CD8-positive, alpha-beta memory T cell (primary cell): ENCODE measurements around the gene BOLA2. TPM values are rescaled to one million over a fixed set of nuclear protein-coding genes. Genes with fewer than 3 reads are reported as not detected.
"Not testable (repeated sequence)": the region's sequence is repeated elsewhere in the genome, so short reads cannot be mapped to it uniquely, and the experiment has no call there.

Source experiments
- CTCF ChIA-PET: fragments of 350-600 bp; sonication (Branson Sonifier 250); formaldehyde crosslinking; loops from one replicate; lab custom pipeline; 2021; ENCODE audit warnings: antibody characterized with exemption; lab: Charles Lee
- POLR2A ChIA-PET: fragments of 350-600 bp; sonication (Branson Sonifier 250); formaldehyde crosslinking; loops from one replicate; lab custom pipeline; 2021; ENCODE audit warnings: antibody characterized with exemption; lab: Charles Lee
- DNase-seq, 5 donors: peaks; one replicate each; pipeline versions ENCODE4 v3.0.0 to v3.0.0-alpha.2; 2020 to 2022; ENCODE audit warnings: mixed read lengths in 1 of 5
- H3K27ac ChIP-seq: one replicate; pipeline ENCODE4 v1.7.0; 2013; ENCODE audit warnings: low read depth, mild to moderate bottlenecking, low read length, moderate library complexity
- H3K27me3 ChIP-seq: 2 replicates; pipeline ENCODE4 v1.7.0; 2013; ENCODE audit warnings: low read length, mild to moderate bottlenecking; ENCODE audit not compliant: insufficient read depth, poor library complexity, severe bottlenecking
- H3K36me3 ChIP-seq: 2 replicates; pipeline ENCODE4 v1.7.0; 2013; ENCODE audit warnings: mild to moderate bottlenecking, low read length, moderate library complexity; ENCODE audit not compliant: insufficient read depth
- H3K4me1 ChIP-seq: 2 replicates; pipeline ENCODE4 v1.7.0; 2013; ENCODE audit warnings: mild to moderate bottlenecking, low read length, moderate library complexity; ENCODE audit not compliant: insufficient read depth
- H3K4me3 ChIP-seq: 2 replicates; pipeline ENCODE4 v1.7.0; 2013; ENCODE audit warnings: mild to moderate bottlenecking, low read length
- H3K9me3 ChIP-seq: 2 replicates; pipeline ENCODE4 v1.7.0; 2013; ENCODE audit warnings: mild to moderate bottlenecking, low read length
- H3K27ac Mint-ChIP-seq, 8 donors: one replicate each; pipeline ENCODE4 v1.8.0; 2020 to 2021; ENCODE audit warnings: mixed read lengths in 8 of 8, mild to moderate bottlenecking in 6 of 8, inconsistent platforms in 3 of 8, moderate library complexity in 3 of 8
- H3K27me3 Mint-ChIP-seq, 2 donors: one replicate each; pipeline ENCODE4 v1.8.0; 2020 to 2021; ENCODE audit warnings: mixed read lengths in 2 of 2, mild to moderate bottlenecking in 1 of 2, moderate library complexity in 1 of 2
- H3K36me3 Mint-ChIP-seq, 3 donors: one replicate each; pipeline ENCODE4 v1.8.0; 2020 to 2021; ENCODE audit warnings: mixed read lengths in 3 of 3, inconsistent platforms in 1 of 3, mild to moderate bottlenecking in 1 of 3
- H3K4me1 Mint-ChIP-seq, 3 donors: one replicate each; pipeline ENCODE4 v1.8.0; 2020 to 2021; ENCODE audit warnings: mixed read lengths in 3 of 3, inconsistent platforms in 1 of 3, mild to moderate bottlenecking in 1 of 3
- H3K4me3 Mint-ChIP-seq, 7 donors: one replicate each; pipeline ENCODE4 v1.8.0; 2020 to 2021; ENCODE audit warnings: mixed read lengths in 7 of 7, mild to moderate bottlenecking in 6 of 7, moderate library complexity in 4 of 7, inconsistent platforms in 2 of 7
- H3K9me3 Mint-ChIP-seq, 5 donors: one replicate each; pipeline ENCODE4 v1.8.0; 2020 to 2022; ENCODE audit warnings: mixed read lengths in 5 of 5, mild to moderate bottlenecking in 3 of 5, moderate library complexity in 2 of 5, inconsistent platforms in 1 of 5
- polyA plus RNA-seq: library from polyadenylated mRNA; unstranded; fragments of 300-500 nt; fragmentation: Illumina TruSeq; gene quantifications from one replicate; pipeline ENCODE4 v1.2.3, GENCODE V29; 2021
- total RNA-seq, 2 experiments: library from RNA; stranded (reverse); gene quantifications; one replicate each; pipeline ENCODE4 v1.2.3, GENCODE V29; 2021

BOLA2 gene
- total RNA-seq (10 to 100 TPM; 10.5 to 15.6 TPM), polyA plus RNA-seq (32.3 TPM)

DNA sequence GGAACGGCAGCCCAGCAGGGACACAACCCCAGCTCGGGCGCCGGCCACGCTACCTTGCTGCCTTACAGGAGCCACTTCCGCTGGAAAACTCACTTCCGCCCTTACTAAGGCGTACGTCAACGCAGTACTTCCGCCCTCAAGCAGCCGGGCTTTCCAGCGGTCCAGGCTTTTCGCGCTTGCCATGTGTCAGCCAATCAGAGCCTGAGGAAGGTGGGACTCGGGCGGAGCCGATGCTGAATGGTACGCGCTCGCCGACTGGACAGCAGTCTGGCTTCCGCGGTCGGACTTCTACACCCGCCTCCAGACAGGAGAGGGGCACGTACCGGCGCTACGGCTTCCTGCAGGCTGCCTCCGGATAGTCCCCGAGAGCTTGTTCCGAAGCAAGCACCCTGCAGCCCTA lies at the start of gene BOLA2, which contains the start of gene SLX1B:
BOLA2 (minus strand) TSS at position 83 of the 400 bp plus-strand sequence. CDS start 98 bp downstream, outside the sequence.
SLX1B (plus strand) TSS at position 265 of the 400 bp plus-strand sequence.
- H3K4me3 Mint-ChIP-seq, H3K27ac Mint-ChIP-seq, H3K4me1 ChIP-seq, H3K27me3 Mint-ChIP-seq, H3K4me3 ChIP-seq, H3K27ac ChIP-seq, DNase-seq, CTCF ChIA-PET, H3K9me3 Mint-ChIP-seq, H3K36me3 Mint-ChIP-seq, H3K36me3 ChIP-seq, H3K27me3 ChIP-seq, POLR2A ChIA-PET, H3K4me1 Mint-ChIP-seq, H3K9me3 ChIP-seq: not testable (repeated sequence)

DNA sequence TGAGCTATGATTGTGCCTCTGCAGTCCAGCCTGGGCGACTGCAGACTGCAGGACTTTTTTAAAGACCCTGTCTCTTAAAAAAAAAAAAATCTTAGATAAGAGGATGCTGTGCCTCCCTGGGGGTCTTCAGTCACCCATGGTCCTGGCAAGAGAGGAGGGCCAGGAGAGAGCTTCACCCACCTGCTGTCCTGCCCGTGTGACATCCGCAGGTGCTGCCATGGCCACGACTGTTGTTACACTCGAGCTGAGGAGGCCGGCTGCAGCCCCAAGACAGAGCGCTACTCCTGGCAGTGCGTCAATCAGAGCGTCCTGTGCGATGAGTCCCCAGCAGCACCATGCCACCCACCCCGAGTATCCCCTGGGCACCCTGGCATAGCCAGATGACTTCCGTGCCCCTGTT lies 28.1 kb upstream of the BOLA2 start:
- DNase-seq: peak in 1 of 5 donors; percentile 17
- H3K4me3 ChIP-seq, H3K9me3 Mint-ChIP-seq, H3K9me3 ChIP-seq, H3K27me3 ChIP-seq, H3K4me1 ChIP-seq, H3K36me3 Mint-ChIP-seq, H3K27me3 Mint-ChIP-seq, H3K27ac ChIP-seq, H3K4me1 Mint-ChIP-seq, H3K27ac Mint-ChIP-seq, H3K4me3 Mint-ChIP-seq, H3K36me3 ChIP-seq, POLR2A ChIA-PET, CTCF ChIA-PET: not testable (repeated sequence)

DNA sequence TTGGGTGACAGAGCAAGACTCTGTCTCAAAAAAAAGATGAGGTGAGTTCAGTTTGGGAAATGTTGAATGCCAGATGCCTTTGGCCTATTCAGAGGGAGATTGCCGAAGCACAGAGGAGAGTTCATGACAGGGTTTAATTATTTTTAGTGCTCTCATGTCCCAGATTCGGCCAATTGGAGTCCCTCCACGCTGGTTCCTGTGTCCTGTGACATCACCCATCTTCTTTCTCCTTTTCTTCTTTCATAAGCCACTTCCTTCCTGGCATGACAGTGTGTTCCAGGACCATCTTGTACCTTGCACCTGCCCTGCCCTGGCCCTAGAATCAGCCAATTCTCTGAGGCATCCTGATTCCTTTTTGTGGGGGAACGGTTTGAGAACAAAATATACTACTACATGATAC lies 17.9 kb upstream of the BOLA2 start:
- H3K27ac Mint-ChIP-seq, H3K36me3 Mint-ChIP-seq, H3K27me3 Mint-ChIP-seq, POLR2A ChIA-PET, H3K36me3 ChIP-seq, CTCF ChIA-PET, H3K9me3 ChIP-seq, H3K27me3 ChIP-seq, H3K4me1 Mint-ChIP-seq, H3K9me3 Mint-ChIP-seq, H3K4me1 ChIP-seq, H3K27ac ChIP-seq, DNase-seq, H3K4me3 ChIP-seq, H3K4me3 Mint-ChIP-seq: not testable (repeated sequence)

DNA sequence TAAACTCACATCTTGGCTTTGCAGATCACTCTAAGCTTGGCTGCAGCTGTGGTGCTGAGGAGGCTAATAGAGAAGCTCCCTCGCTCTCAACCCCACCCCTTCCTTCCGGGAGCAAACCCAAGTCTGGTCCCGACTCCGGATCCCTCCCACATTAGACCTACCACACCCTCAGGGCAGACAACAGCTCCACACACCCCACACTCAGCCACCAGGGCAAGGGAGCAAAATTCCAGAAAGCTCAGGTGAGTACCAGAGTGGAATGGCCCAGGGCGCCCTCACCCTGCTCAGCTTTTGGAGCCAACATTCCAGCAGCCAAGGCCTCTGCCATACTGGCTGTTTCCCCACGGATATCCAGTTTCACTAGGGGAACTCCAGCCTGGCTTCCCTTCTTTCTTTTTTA lies 15.5 kb upstream of the BOLA2 start:
- H3K4me3 ChIP-seq, POLR2A ChIA-PET, H3K27me3 ChIP-seq, H3K27me3 Mint-ChIP-seq, H3K36me3 Mint-ChIP-seq, H3K27ac ChIP-seq, H3K9me3 ChIP-seq, H3K9me3 Mint-ChIP-seq, H3K4me1 Mint-ChIP-seq, CTCF ChIA-PET, H3K4me1 ChIP-seq, H3K36me3 ChIP-seq: not testable (repeated sequence)
- peak; percentile 0 to 62 (median 27) for DNase-seq
- Mint-ChIP-seq H3K4me3 (peak overlapping the region in 6 of 7 donors; percentile 56 to 87 (median 66)), H3K27ac (peak overlapping the region in 7 of 8 donors; percentile 26 to 86 (median 60))

DNA sequence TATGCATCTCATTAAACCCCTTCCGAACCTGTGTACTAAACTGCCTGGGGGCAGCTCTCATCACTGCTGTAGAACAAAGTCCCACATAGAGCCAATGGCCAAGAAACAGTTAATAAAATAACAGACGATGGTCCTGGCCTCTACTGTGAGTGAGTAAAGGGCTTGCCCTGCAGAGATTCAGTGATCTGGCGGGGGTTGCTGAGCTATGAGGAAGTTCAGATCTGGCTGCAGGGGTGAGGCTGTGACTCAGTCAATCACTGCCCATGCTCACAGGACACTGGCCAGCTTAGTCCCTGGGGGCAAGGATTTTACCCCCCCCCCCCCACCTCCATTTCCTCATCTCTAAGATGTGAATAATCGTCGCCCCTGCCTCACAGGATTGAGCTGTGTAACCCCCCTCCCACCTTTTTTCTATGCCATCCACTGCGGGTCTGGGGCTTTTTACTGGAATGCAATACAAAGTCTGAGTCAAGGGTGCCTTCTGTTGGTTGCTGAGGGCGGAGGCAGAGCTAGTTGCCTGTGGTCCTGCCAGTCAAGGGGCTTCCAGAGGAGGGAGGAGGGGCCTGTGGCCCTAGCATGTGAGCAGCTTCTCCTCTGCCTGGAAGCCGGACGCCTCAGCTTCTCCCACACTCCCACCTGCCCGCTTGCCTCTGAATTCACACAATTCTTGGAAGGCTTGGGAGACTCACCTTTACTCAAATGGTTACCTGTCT lies 13.7 kb upstream of the BOLA2 start:
- H3K27ac Mint-ChIP-seq, H3K36me3 ChIP-seq, POLR2A ChIA-PET, DNase-seq, H3K9me3 Mint-ChIP-seq, H3K36me3 Mint-ChIP-seq, CTCF ChIA-PET, H3K4me3 ChIP-seq, H3K27me3 ChIP-seq, H3K27me3 Mint-ChIP-seq, H3K4me1 ChIP-seq, H3K4me3 Mint-ChIP-seq, H3K4me1 Mint-ChIP-seq, H3K9me3 ChIP-seq, H3K27ac ChIP-seq: not testable (repeated sequence)

DNA sequence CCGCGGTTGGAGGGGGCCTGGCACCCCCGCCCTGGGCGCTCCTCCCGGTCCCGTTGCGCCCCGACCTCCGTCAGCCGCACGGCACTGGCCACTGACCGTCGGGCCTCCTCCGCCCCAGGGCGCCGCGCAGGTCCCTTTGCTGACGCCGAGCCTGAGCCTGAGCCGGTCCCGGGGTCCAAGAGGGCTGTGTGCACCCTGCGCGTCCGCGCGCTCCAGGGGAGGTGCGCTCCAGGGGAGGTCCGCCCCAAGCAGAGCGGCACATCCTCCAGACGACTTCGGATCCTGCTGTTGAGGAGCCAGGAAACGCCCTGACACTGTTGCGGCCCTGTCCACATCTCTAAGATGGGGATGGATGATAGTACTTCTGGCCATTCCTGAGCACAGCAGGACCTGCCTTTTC lies 12.8 kb upstream of the BOLA2 start:
- H3K36me3 Mint-ChIP-seq, H3K27me3 ChIP-seq, DNase-seq, H3K4me1 Mint-ChIP-seq, H3K27ac Mint-ChIP-seq, H3K36me3 ChIP-seq, POLR2A ChIA-PET, H3K27ac ChIP-seq, CTCF ChIA-PET, H3K4me3 ChIP-seq, H3K9me3 Mint-ChIP-seq, H3K27me3 Mint-ChIP-seq, H3K9me3 ChIP-seq, H3K4me3 Mint-ChIP-seq, H3K4me1 ChIP-seq: not testable (repeated sequence)

DNA sequence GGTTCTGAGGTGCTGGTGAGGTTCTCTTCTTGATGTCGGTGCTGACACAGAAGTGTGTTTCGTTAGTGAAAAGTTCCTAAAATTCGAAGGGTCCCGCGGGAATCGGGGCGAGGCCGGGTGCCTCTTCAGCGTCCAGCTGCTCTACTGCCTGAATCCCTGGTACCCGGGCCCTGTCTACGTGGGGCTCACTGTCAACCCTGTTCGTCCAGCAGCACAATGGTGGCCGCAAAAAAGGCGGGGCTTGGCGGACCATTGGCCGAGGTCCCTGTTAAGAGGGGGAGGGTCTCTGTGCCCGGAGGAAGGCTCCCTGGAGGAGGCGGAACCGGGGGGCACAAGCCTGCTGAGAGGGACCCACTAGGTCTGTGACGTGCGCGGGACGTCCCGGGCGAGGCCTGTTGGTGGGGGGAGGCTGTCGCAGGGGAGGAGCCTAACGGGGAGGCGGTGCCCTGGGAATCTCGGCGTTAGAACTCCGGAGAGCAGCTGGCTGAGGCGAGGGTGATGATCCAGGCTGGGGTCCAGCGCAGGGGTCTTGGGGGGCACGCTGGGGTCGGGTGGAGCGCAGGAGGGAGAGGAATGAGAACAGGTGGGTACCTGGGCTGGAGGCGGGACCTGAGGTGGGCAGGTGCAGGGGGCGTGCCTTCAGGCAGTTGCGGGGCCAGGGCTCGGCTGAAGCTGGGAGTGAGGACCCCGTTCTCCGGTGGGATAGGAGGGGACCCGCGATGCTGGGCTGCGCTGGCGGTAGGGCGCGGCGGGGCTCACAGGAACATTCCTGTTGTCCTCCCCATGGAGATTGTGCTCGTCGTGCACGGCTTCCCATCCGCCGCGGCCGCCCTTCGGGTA lies 12.1 kb upstream of the BOLA2 start:
- H3K4me3 ChIP-seq, H3K36me3 Mint-ChIP-seq, H3K27ac Mint-ChIP-seq, DNase-seq, H3K4me1 Mint-ChIP-seq, H3K9me3 Mint-ChIP-seq, H3K36me3 ChIP-seq, H3K27ac ChIP-seq, H3K27me3 Mint-ChIP-seq, H3K9me3 ChIP-seq, H3K4me1 ChIP-seq, H3K27me3 ChIP-seq, POLR2A ChIA-PET, CTCF ChIA-PET, H3K4me3 Mint-ChIP-seq: not testable (repeated sequence)

DNA sequence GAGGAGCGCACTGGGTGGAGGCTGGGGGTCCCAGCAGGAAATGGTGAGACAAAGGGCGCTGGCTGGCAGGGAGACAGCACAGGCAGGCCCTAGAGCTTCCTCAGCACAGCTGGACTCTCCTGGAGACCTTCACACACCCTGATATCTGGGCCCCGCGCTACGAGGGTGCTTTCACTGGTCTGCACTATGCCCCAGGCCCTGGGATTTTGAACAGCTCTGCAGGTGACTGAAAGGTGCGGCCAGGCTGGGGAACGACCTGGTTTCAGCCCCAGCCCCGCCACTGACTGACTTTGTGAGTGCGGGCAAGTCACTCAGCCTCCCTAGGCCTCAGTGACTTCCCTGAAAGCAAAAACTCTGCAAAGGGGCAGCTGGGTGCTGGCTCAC lies 6.5 kb upstream of the BOLA2 start:
- H3K27me3 ChIP-seq, CTCF ChIA-PET, H3K36me3 Mint-ChIP-seq, H3K27ac ChIP-seq, H3K4me1 ChIP-seq, H3K27me3 Mint-ChIP-seq, H3K36me3 ChIP-seq, H3K9me3 ChIP-seq, DNase-seq, H3K4me1 Mint-ChIP-seq, H3K4me3 ChIP-seq, H3K9me3 Mint-ChIP-seq, H3K4me3 Mint-ChIP-seq, H3K27ac Mint-ChIP-seq, POLR2A ChIA-PET: not testable (repeated sequence)
